Kidney epithelial cell (primary cell): Measurements from ENCODE around the gene GFRA3. TPM values are rescaled to one million over a fixed set of nuclear protein-coding genes. Genes with fewer than 3 reads are reported as not detected.

Experiments used
- DNase-seq: peaks from one replicate; pipeline ENCODE4 v3.0.0-alpha.2; 2010; ENCODE audit warnings: low read depth
- H3K27me3 ChIP-seq: 2 replicates; pipeline ENCODE4 v1.6.0; 2011; ENCODE audit warnings: low read length; ENCODE audit not compliant: control insufficient read depth, insufficient read depth
- H3K36me3 ChIP-seq: 2 replicates; pipeline ENCODE4 v1.5.1; 2011; ENCODE audit warnings: low read length; ENCODE audit not compliant: control insufficient read depth, insufficient read depth
- H3K4me3 ChIP-seq: 2 replicates; pipeline ENCODE4 v1.5.1; 2011; ENCODE audit warnings: low read depth, mild to moderate bottlenecking, control low read depth, low read length
- CTCF ChIP-seq: IDR thresholded peaks from 2 replicates; pipeline ENCODE4 v1.5.1; 2011; ENCODE audit warnings: mild to moderate bottlenecking, moderate library complexity, low read length, control low read depth, inconsistent platforms; ENCODE audit not compliant: insufficient read depth, poor library complexity, severe bottlenecking
- total RNA-seq: library from RNA; depleted of rRNA; stranded (reverse); fragments of >200 nt; gene quantifications from 2 replicates; pipeline ENCODE4 v1.2.3, GENCODE V29; 2015

GFRA3 gene
- total RNA-seq, 1 donor from 2014 or later, result 0.08 TPM

- Histone ChIP-seq H3K36me3 (no peaks in the 10 kb centered on the region), H3K4me3 (no peak overlapping the region), H3K27me3 (no peaks in the 10 kb centered on the region)
- TF ChIP-seq CTCF, result no peak
- DNase-seq, result no peak
Measured at GRCh38 chr5:138234651-138235050, 39.8 kb downstream of the GFRA3 start.

GRCh38 chr5:138233280-138233679 is 41.1 kb downstream of the GFRA3 start:
- Histone ChIP-seq H3K36me3 (no peaks in the 10 kb centered on the region), H3K27me3 (no peaks in the 10 kb centered on the region), H3K4me3 (no peak overlapping the region)
- DNase-seq, result no peak
- no peak for TF ChIP-seq CTCF

- TF ChIP-seq CTCF, result no peak
- no peak for DNase-seq
- Histone ChIP-seq H3K36me3 (no peaks in the 10 kb centered on the region), H3K27me3 (no peaks in the 10 kb centered on the region), H3K4me3 (no peak overlapping the region)
Measured at GRCh38 chr5:138230981-138231589, 43.3 kb downstream of the GFRA3 start.

GRCh38 chr5:138230261-138230660 is 44.2 kb downstream of the GFRA3 start:
- H3K36me3 ChIP-seq, result no peaks in the 10 kb centered on the region
- no peak for TF ChIP-seq CTCF
- no peak overlapping the region for H3K4me3 ChIP-seq
- H3K27me3 ChIP-seq, result no peaks in the 10 kb centered on the region
- DNase-seq, result no peak

- TF ChIP-seq CTCF, result no peak
- Histone ChIP-seq H3K4me3 (no peak overlapping the region), H3K36me3 (no peaks in the 10 kb centered on the region), H3K27me3 (no peaks in the 10 kb centered on the region)
- DNase-seq, result no peak
Measured at GRCh38 chr5:138229387-138229786, 45.0 kb downstream of the GFRA3 start.

- Histone ChIP-seq H3K36me3 (no peaks in the 10 kb centered on the region), H3K27me3 (no peaks in the 10 kb centered on the region), H3K4me3 (no peak overlapping the region)
- no peak for DNase-seq
- TF ChIP-seq CTCF, result no peak
Measured at GRCh38 chr5:138226910-138227309, 47.5 kb downstream of the GFRA3 start.
